ENCODE results near the gene IGFN1.

DNA sequence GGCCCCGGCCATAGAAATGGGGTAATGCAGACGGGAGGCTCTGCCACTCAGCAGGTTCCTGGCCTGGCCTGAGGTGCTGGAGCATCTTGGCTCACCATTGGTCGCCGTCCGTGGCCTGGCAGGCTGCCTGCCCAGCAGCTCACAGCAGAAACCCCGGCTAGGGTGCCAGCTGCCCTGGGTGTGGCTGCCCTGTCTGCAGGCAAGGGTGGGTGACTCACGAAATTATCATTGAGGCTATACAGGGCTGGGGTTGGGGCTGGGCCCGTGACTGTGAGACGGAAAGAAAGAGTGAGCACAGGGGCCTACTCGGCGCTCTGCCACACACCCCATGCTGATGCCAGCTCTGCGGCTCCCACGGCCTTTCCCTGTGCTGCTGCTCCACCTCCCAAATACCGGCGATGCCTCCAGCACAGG is 84.6 kb downstream of the IGFN1 start:
- TF ChIP-seq SIN3A (IDR thresholded peaks at IDR 0.05; ENCODE audit: low read depth, low read length) (no peak), ZNF384 (IDR thresholded peaks at IDR 0.05; ENCODE audit: borderline replicate concordance, low read depth, low read length) (no peak), TCF12 (IDR thresholded peaks at IDR 0.05; ENCODE audit: low read depth, low read length) (no peak), YY1 (IDR thresholded peaks at IDR 0.05; ENCODE audit: low read depth, low read length) (no peak), HDAC2 (IDR thresholded peaks at IDR 0.05) (no peak)
- TF ChIP-seq, protein P1, sequence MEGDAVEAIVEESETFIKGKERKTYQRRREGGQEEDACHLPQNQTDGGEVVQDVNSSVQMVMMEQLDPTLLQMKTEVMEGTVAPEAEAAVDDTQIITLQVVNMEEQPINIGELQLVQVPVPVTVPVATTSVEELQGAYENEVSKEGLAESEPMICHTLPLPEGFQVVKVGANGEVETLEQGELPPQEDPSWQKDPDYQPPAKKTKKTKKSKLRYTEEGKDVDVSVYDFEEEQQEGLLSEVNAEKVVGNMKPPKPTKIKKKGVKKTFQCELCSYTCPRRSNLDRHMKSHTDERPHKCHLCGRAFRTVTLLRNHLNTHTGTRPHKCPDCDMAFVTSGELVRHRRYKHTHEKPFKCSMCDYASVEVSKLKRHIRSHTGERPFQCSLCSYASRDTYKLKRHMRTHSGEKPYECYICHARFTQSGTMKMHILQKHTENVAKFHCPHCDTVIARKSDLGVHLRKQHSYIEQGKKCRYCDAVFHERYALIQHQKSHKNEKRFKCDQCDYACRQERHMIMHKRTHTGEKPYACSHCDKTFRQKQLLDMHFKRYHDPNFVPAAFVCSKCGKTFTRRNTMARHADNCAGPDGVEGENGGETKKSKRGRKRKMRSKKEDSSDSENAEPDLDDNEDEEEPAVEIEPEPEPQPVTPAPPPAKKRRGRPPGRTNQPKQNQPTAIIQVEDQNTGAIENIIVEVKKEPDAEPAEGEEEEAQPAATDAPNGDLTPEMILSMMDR (IDR thresholded peaks at IDR 0.05 in 2 of 3, conservative IDR thresholded peaks at IDR 0.05 in 1 of 3; ENCODE audit: control insufficient read depth in 2 of 3, extremely low read depth in 1 of 3, insufficient read depth in 1 of 3, low read depth in 3 of 3, low read length in 3 of 3) = no peak
- TF ChIP-seq, protein P2, sequence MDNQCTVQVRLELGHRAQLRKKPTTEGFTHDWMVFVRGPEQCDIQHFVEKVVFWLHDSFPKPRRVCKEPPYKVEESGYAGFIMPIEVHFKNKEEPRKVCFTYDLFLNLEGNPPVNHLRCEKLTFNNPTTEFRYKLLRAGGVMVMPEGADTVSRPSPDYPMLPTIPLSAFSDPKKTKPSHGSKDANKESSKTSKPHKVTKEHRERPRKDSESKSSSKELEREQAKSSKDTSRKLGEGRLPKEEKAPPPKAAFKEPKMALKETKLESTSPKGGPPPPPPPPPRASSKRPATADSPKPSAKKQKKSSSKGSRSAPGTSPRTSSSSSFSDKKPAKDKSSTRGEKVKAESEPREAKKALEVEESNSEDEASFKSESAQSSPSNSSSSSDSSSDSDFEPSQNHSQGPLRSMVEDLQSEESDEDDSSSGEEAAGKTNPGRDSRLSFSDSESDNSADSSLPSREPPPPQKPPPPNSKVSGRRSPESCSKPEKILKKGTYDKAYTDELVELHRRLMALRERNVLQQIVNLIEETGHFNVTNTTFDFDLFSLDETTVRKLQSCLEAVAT (IDR thresholded peaks at IDR 0.05) = no peak
- TF ChIP-seq, protein P3, sequence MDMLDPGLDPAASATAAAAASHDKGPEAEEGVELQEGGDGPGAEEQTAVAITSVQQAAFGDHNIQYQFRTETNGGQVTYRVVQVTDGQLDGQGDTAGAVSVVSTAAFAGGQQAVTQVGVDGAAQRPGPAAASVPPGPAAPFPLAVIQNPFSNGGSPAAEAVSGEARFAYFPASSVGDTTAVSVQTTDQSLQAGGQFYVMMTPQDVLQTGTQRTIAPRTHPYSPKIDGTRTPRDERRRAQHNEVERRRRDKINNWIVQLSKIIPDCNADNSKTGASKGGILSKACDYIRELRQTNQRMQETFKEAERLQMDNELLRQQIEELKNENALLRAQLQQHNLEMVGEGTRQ (IDR thresholded peaks at IDR 0.05; ENCODE audit: borderline replicate concordance, low read depth, low read length) = no peak
- TF ChIP-seq, protein P4, sequence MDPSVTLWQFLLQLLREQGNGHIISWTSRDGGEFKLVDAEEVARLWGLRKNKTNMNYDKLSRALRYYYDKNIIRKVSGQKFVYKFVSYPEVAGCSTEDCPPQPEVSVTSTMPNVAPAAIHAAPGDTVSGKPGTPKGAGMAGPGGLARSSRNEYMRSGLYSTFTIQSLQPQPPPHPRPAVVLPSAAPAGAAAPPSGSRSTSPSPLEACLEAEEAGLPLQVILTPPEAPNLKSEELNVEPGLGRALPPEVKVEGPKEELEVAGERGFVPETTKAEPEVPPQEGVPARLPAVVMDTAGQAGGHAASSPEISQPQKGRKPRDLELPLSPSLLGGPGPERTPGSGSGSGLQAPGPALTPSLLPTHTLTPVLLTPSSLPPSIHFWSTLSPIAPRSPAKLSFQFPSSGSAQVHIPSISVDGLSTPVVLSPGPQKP (IDR thresholded peaks at IDR 0.05; ENCODE audit: low read depth, low read length) = no peak

Measured in GM12878 (cell line).